ENCODE data around the gene ZBTB7B.
"Not testable (repeated sequence)": the region's sequence is repeated elsewhere in the genome, so short reads cannot be mapped to it uniquely, and the experiment has no call there.

The ZBTB7B gene

GRCh38 chr1:154988058-154988954 lies 14.3 kb upstream of the ZBTB7B start:
- DNase-seq (ENCODE audit: low read depth in 2 of 2, low spot score in 1 of 2) = no peak

DNA sequence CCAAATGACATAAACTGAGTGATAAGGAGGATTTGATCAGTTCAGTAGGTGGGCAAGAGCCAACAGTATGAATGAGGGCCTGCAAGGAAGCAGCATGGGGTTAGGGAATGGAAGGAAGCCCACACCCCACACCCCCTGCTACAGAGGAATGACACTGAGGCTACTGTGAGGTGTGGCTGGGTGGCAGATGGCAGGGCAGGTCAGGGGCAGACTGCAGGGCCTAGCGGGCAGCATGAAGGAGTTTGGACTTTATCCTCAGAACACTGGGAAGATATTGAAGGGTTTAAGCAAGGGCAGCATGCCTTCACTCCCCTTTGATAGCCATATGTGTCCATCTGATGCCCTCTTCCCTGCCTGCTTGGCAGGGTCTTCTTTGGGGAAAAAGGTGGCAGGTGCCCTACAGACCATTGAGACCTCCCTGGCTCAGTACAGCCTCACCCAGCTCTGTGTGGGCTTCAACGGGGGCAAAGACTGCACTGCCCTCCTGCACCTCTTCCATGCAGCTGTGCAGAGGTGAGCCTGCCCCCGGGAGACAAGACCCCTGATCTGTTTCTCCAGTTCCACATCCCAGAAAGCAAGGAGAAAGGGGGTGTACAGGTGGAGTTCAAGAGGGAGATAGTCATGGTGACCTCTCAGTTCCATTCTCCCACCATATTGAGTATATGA lies 13.3 kb upstream of the ZBTB7B start:
- DNase-seq (ENCODE audit: low read depth in 2 of 2, low spot score in 1 of 2) = no peak

DNA sequence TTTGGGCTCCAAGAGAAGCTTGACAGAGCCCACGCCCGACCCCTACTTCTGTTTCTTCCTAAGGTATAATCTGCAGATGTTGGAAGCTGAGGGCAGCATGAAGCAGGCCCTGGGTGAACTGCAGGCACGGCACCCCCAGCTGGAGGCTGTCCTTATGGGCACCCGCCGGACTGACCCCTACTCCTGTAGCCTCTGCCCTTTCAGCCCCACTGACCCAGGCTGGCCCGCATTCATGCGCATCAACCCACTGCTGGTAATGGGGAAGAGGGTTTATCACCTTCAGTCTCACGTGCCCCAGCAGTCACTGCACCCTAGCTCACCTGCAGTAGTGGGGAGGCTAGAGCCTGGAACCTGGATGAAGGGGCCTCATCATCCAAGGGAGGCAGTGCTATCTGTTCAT lies 12.3 kb upstream of the ZBTB7B start:
- no peak for DNase-seq (ENCODE audit: low read depth in 2 of 2, low spot score in 1 of 2)

DNA sequence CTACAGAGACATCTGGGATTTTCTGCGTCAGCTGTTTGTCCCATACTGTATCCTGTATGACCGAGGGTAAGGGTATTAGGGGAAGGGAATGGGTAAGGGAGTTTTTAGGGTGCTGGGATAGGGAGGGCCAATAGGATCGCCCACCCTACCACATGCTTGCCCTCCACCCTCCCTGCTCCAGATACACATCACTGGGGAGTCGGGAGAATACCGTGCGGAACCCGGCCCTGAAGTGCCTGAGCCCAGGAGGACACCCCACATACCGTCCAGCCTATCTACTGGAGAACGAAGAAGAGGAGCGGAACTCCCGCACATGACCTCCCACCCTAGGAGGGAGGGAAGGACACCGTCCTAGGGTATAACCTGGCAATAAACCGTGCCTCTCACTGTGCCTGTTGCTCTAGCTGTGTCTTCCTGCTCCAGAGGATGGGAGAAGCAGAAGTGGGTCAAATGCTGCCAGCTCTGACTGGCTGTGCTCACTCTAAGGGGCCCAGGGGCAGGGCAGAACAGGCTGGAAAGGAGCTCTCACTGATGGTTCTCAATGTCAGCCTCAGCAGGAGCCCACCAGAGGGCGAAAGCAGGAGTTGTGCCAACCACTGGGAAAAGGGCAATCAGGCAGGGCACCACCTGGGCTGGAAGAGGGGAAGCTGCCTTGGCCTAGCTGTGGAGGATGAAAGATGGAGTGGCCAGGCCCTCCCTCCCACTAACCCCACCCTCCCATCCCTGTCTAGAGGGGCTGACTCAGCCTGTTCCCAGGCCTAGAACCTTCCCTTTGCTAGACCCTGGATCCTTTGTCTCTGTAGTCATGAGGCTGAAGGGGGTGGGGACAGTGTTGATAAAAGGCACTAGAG lies 9.7 kb upstream of the ZBTB7B start:
- no peak for DNase-seq (ENCODE audit: low read depth in 2 of 2, low spot score in 1 of 2)

DNA sequence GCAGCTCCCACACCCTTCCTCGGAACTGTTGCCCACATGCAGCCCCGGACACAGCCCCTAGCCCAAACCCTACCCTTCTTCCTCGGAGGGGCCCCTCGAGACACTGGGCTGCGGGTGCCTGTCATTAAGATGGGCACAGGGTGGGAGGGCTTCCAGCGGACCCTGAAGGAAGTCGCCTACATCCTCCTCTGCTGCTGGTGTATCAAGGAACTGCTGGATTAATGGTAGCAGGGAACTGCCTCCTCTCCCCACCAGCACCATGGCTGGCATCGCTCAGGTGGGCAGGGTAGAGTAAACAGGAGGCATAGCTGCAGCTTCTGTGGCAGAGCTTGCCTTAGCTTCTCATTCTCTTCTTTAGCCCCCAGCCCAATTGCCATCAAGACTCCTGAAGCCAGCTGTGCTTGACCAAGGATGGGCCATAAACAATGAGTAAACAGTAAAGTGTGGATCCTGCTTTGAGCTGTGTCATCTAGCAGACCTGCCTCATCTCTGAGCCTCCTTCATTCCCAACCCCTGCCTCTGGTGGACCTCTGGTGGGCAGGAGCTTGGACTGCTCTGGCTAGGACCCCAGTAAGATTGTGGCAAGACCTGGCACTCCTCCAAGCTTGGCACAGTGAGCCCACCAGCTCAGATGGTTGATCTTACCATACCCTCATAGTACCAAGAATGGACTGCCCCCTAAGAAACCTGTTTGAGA lies 8.9 kb upstream of the ZBTB7B start, which contains the start of gene LENEP:
TSS of gene LENEP (plus strand) at position 15 of the 697 bp plus-strand sequence. CDS start at position 37, 22 bp downstream.
- DNase-seq (ENCODE audit: low read depth in 2 of 2, low spot score in 1 of 2) = no peak

- DNase-seq (ENCODE audit: low read depth in 2 of 2, low spot score in 1 of 2) = no peak
These were observed 8.4 kb upstream of the ZBTB7B start for GRCh38 chr1:154994269-154994587.

GRCh38 chr1:154994591-154994990 lies 8.0 kb upstream of the ZBTB7B start:
- no peak for DNase-seq (ENCODE audit: low read depth in 2 of 2, low spot score in 1 of 2)

DNA sequence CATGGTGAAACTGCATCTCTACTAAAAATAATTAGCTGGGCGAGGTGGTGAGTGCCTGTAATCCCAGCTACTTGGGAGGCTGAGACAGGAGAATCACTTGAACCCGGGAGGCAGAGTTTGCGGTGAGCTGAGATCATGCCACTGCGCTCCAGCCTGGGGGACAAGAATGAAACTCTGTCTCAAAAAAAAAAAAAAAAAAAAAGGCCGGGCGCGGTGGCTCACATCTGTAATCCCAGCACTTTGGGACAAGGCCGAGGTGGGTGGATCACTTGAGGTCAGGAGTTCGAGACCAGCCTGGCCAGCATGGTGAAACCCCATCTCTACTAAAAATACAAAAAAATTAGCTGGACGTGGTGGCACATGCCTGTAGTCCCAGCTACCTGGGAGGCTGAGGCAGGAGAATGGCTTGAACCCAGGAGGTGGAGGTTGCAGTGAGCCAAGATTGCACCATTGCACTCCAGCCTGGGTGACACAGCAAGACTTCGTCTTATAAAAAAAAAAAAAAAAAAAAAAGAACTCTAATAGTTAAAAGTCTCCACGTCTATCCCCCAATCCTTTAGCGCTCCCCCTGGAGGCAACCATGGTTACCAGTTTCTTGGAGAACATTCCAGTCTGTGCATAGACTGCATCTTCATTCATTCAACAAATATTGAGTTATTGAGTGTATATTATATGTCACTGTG lies 7.2 kb upstream of the ZBTB7B start:
- not testable (repeated sequence) for DNase-seq (ENCODE audit: low read depth in 2 of 2, low spot score in 1 of 2)

DNA sequence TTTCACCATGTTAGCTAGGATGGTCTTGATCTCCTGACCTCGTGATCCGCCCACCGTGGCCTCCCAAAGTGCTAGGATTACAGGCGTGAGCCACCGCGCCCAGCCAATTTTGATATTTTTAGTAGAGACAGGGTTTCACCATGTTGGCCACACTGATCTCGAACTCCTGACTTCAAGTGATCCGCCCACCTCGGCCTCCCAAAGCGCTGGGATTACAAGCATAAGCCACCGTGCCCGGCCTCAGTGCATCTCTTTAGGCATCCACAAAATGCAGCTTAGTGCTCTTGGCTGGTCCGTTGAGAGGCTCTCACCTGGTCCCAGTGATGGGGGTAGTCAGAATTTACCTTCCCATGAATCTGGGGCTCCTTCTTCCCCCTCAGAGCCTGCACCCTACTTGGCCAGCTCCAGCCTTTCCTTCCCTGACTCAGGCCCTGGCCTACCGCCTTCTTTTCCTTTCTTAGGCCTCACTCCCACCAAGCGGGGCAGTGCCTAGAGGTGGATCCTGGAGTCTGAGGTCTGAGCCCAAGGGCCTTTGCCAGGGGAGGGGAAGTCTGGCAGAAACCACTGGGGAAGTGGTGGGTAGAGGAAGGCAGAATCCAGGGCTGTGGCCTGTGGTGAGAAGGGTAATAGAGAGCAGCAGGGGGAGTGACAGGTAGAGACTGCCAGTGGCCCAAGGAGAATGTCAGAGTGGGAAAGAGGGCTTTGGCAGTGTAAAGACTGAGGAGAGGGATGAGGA lies 5.5 kb upstream of the ZBTB7B start:
- DNase-seq (ENCODE audit: low read depth in 2 of 2, low spot score in 1 of 2) = no peak

DNA sequence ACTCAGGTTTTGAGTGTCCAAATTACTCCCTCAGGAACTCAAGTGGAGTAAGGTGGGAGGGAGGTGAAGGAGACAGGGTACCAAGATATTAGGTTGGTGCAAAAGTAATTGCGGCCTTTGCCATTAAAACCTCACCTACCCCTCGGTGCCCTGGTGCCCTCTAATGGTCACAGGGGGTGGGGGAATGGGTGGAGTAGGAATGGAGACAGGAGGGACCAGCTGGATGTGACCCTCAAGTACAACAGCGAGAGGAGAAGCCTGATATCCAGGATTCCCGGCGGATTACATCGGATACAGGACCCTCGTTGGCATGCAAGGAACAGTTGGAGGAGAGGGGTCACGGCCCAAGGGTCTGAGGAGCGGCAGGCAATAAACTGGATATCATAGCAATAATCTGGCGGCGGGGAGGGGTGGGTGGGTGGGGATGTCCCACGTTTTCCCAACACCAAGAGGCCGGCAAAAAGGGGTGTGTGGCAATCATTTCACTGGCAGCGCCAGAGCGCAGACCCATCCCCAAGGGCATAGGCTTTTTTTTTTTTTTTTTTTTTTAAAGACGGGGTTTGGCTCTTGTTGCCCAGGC lies 4.3 kb upstream of the ZBTB7B start:
- no peak for DNase-seq (ENCODE audit: low read depth in 2 of 2, low spot score in 1 of 2)

DNA sequence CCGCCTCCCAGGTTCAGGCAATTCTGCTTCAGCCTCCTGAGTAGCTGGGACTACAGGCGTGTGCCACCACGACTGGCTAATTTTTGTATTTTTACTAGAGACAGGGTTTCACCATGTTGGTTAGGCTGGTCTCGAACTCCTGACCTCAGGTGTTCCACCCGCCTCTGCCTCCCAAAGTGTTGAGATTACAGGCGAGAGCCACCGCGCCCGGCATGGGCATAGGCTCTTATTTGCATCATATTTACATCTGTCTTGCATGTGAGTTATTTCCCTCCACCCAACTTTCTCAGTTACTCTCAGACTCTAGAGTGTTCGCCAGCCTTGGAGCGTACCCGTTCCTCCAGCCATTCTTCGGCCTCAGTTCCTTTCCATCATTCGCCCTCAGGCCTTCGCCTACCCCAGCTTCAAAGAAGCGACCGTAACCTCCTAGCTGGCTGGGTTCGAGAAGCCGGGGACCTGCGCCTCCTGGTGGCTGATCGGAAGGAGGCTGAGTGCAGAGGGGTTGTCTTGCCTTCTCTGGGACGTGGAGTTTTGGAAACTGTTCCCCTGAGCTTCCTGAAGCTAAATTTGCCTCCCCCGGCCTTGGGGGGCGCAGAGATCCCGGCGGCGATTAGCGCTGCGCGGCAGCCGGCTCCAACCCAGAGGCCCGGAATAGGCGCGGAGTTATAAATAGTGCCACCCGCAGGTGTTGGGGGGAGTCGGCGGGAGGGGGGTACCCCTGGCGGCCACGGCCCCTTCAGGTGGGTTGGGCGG lies 3.6 kb upstream of the ZBTB7B start:
- DNase-seq (ENCODE audit: low read depth in 2 of 2, low spot score in 1 of 2) = peak; percentile 53 to 54

DNA sequence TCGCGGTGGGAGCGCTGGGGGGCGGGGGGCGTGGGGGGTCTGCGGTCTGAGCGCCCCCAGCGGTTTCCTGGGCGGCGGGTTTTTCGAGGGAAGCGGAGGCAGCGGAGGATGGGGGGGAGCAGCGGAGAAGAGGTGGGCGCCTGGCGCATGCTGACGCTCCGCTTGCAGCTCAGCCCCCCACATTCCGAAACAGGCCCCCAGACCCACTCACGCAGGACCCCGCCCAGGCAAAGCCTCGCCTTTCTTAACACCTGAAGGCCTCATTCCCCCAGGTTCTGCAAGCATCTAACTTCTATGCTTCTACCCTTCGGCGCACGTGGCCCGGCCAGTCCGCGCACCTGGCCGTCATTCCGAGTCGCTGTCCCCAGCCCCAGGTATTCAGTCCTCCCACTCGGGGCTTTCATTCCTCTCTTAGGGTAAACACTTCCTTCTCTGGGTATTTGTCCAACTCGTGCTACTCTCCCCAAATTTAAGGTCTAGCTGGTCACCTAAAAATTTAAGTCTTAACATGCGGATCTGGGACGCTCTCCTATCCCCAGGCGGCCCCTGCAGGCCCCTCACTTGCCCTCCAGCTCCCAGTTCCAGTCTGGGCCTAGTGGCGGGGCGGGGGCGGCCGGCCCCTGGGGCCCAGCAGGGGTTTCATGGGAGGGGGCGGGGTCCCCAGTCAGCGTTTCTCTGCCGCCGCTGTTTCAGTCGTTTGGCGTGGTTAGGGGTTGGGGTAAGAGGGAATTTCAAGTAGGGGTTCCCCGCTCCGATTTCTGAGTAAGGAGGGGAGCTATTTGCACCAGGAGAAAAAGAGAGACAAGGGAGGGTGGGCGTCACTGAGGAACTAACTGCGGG lies 2.8 kb upstream of the ZBTB7B start:
- DNase-seq (ENCODE audit: low read depth in 2 of 2, low spot score in 1 of 2) = no peak

DNA sequence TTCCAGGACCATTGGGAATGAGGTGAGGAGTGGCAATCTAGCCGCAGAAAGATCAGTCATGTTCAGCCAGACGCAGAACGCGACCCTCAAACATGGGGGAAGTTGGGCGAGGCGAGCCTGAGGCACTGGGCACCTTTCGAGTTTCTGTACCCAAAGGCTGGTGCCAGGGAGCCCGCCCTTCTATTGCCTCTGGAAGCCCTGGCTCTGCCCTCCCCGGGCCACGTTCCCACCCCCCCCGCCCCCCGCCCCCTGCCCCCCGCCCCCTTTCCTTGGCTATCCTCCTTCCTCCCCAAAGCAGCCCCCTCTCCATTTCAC lies 2.2 kb upstream of the ZBTB7B start:
- DNase-seq (ENCODE audit: low read depth in 2 of 2, low spot score in 1 of 2) = no peak

GRCh38 chr1:155000726-155001424 lies 1.7 kb upstream of the ZBTB7B start:
- peak; percentile 48 to 58 for DNase-seq (ENCODE audit: low read depth in 2 of 2, low spot score in 1 of 2)

DNA sequence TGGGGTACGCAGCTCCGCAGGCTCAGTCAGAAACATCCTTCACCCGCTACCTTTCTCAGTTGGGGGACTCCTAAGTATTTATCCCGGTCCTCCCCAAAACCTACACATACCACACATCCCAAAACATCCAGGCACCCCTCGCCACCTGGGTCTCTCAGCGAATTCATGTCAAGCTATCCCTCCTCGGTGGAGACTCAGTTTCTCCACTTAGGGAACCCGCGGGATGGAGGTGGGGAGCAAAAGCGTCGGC lies 1.3 kb upstream of the ZBTB7B start:
- DNase-seq (ENCODE audit: low read depth in 2 of 2, low spot score in 1 of 2) = no peak

- peak; percentile 93 to 98 for DNase-seq (ENCODE audit: low read depth in 2 of 2, low spot score in 1 of 2)
These were observed 733 bp upstream of the ZBTB7B start for GRCh38 chr1:155001675-155002463.

DNA sequence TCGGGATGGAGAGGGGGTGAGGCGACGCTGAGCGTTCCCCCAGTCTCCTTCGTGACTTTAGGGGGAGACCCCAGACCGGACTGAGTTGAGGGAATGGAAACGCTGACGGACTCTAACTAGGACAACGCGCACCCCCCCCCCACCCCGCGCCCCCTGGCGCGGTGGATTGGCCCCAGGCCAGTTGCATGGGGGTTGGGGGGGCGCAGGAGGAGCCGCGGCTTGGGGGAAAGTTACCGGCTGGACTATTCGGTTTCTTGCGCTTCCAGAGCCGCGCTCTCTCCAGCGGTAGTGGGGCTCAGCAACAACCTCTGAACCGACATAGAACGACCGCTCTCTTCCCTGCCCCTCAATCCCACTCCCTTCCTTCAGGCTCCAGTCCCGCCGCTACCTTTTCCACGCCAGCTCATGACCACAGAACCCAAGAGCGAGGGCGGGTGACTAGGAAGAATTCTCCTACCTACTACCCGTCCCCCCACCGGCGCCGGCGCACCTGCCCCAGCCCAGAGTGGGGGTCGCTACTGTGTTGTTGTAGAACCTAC lies 694 bp downstream of the ZBTB7B start:
- DNase-seq (ENCODE audit: low read depth in 2 of 2, low spot score in 1 of 2) = no peak
